Stimulated activated CD4-positive, alpha-beta T cell treated with anti-CD3 and anti-CD28 coated beads, Interleukin-12 subunit alpha, Interleukin-12 subunit beta, amount 100 ng/mL, for 24 hours (primary cell): ENCODE data around the gene CNBD2.
"Not testable (repeated sequence)": the region's sequence is repeated elsewhere in the genome, so short reads cannot be mapped to it uniquely, and the experiment has no call there.

ENCODE experiments used
- DNase-seq, 2 experiments: peaks; one replicate each; pipeline ENCODE4 v3.0.0-alpha.2; 2020; ENCODE audit warnings: low read depth in 2 of 2

The CNBD2 gene

GRCh38 chr20:35974256-35974655 is 5.9 kb downstream of the CNBD2 start:
- no peak for DNase-seq

- DNase-seq, result no peak
These were observed 7.4 kb downstream of the CNBD2 start for GRCh38 chr20:35975576-35976373.

DNA sequence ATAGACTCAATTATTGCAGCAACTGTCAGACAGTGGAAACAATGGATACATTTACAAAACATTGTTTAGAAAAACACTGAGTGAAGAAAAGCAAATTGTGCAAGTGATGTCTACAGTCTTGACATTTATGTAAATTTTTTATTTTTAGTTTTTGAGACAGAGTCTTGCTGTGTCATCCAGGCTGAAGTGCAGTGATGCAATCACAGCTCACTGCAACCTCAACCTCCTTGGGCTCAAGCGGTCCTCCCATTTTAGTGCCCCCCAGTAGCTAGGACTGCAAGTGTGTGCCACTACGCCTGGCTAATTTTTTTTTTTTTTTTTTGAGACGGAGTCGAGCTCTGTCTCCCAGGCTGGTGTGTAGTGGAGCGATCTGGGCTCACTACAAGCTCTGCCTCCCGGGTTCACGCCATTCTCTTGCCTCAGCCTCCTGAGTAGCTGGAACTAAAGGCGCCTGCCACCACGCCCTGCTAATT is 9.7 kb downstream of the CNBD2 start:
- DNase-seq, result no peak

DNA sequence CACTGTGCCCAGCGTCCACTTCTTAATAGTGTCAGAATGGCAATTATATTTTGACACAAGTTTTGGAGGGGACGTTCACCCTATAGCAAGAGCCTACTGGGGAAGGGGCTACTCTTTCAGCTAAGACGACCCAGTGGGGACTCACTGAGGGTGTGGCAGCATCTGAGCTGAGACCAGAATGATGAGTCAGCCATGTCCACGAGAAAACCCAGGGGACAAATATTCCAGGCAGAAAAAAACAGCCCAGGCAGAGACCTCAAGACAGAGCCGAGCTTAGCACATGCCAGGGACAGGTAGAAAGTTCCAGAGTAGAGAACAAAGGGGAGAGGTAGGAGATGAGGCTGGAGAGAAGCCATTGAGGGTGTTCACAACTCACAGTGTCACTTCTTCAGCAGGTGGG is 11.2 kb downstream of the CNBD2 start:
- DNase-seq, result no peak

DNA sequence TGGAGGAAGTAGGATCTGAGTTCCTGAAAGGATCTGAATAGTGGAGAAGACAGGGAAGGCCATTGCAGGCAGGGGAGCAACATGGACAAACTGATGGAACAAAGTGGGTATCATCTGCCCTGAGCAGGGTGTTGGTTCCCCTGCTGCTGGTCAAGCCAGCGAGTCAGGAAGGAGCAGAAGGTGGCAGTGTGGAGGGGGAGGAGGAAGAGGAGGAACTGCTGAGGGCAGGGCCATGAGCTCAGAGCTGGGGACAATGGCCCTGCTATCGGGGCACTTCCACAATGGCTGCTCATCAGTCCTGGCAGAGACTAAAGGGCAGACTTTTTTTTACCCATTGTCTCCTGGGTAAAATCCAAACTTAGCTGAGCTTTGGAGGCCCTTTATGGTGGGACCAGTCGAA is 13.6 kb downstream of the CNBD2 start:
- no peak for DNase-seq

DNA sequence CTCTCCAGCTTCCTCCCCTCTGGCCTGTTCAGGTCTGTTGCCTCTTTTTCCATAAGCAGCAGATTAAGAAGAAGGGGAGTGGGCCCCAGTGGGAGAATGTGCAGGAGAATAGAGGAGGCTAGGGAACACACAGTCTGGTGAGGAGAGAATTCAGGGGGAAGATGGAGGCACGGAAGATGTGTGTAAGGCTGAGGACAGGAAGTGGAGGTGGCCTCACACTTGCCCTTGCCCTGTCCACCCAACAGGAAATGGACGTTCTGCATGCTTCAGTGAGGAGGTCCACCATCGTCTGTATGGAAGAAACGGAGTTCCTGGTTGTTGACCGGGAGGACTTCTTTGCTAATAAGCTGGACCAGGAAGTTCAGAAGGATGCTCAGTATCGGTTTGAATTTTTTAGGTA is 16.0 kb downstream of the CNBD2 start:
- no peak for DNase-seq

GRCh38 chr20:35985806-35986205 is 17.4 kb downstream of the CNBD2 start:
- DNase-seq, result no peak

GRCh38 chr20:35988910-35989463 is 20.6 kb downstream of the CNBD2 start:
- no peak for DNase-seq

- no peak for DNase-seq
These were observed 22.9 kb downstream of the CNBD2 start for GRCh38 chr20:35991142-35991771.

DNA sequence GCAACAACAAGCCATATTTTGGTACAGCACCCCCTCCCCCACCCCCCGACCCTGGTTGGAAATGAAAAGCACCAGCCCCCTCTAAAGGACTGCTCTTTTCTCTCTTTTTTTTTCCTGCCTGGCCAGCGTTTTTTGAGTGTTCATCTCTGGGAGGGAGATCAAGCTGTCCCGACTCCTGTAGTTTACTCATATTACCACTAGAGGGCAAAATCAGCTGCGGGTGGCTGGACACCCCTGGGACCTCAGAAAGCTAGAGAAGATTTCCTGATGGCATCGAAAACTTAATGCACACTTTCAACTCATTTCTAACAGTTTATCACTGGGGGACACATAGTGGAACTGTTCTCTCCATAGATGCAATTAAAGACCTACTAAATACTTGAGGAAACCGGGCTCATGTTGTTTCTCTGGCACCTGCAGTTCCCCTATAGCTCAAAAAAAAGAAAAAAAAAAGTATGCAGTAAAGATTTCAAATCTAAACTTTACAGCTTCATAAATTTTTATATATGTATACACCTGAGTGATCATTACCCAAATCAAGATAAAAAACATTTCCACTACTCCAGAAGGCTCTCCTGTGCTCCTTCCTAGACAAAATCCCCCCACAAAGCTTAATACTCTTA is 24.4 kb downstream of the CNBD2 start:
- DNase-seq, result no peak

- peak; percentile 59 to 77 for DNase-seq
These were observed 26.6 kb downstream of the CNBD2 start for GRCh38 chr20:35994994-35995453.

DNA sequence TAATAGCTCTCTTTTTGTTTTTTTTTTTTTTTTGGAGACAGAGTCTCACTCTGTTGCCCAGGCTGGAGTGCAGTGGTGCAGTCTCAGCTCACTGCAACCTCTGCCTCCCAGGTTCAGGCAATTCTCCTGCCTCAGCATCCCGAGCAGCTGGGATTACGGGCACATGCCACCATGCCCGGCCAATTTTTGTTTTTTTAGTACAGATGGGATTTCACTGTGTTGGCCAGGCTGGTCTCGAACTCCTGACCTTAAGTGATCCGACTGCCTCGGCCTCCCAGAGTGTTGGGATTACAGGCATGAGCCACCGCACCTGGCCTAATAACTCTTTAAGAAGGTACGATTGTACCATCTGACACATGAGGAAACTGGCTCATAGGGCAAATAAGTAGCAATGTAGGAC is 28.1 kb downstream of the CNBD2 start:
- DNase-seq, result not testable (repeated sequence)

DNA sequence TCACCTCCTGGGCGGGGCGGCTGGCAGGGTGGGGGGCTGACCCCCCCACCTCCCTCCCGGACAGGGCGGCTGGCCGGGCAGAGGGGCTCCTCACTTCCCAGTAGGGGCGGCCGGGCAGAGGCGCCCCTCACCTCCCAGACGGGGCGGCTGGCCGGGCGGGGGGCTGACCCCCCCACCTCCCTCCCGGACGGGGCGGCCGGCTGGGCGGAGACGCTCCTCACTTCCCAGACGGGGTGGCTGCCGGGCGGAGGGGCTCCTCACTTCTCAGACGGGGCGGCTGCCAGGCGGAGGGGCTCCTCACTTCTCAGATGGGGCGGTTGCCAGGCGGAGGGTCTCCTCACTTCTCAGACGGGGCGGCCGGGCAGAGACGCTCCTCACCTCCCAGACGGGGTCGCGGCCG is 32.9 kb downstream of the CNBD2 start:
- not testable (repeated sequence) for DNase-seq

GRCh38 chr20:36002855-36003254 is 34.5 kb downstream of the CNBD2 start:
- DNase-seq, result no peak

GRCh38 chr20:36004045-36004444 is 35.7 kb downstream of the CNBD2 start:
- no peak for DNase-seq

- no peak for DNase-seq
These were observed 40.2 kb downstream of the CNBD2 start for GRCh38 chr20:36008461-36009035.

- no peak for DNase-seq
These were observed 41.7 kb downstream of the CNBD2 start for GRCh38 chr20:36010076-36010475.

DNA sequence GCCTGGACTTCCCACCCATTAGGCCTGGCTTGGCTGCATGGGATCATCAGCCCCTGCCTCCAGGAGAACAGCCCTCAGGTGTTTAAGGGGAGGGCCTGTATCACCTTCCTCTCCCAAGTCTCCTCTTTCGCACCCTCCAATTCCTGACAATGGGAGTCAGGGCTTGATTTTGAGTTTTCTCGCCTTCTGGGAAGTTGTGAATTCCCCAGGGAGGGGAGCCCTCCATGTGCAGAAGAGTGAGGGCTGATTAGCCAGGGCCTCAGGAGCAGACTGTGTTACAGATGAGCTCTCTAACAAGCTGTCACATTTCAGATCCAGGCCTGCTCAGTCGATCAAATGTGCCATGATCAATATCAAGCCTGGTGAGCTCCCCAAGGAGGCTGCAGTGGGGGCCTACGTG is 42.4 kb downstream of the CNBD2 start:
- DNase-seq, result no peak

DNA sequence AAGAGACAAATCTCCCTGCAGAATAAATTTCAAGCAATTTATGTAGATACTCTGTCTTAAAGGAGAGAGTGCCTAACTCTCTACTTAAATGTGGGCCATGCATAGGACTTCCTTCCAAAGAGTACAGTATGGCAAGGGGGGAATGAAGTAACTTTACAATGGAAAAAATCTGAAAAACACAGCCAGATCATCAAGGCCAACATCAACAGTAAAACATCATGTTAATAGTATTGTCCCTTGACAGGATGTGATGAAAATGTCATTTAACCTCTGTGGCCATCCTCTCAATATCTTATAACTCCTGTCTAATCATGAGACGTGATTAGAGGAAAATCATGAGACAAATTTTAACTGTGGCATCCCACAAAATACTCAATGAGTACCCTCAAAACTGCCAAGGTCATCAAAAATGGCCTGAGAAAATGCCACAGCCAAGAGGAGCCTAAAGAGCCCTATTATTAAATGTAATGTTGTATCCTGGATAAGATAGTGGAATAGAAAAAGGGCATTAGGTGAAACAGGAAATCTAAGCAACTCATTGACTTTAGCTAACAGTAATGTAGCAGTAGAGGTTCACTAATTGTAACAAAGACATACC is 47.5 kb downstream of the CNBD2 start:
- DNase-seq, result no peak

DNA sequence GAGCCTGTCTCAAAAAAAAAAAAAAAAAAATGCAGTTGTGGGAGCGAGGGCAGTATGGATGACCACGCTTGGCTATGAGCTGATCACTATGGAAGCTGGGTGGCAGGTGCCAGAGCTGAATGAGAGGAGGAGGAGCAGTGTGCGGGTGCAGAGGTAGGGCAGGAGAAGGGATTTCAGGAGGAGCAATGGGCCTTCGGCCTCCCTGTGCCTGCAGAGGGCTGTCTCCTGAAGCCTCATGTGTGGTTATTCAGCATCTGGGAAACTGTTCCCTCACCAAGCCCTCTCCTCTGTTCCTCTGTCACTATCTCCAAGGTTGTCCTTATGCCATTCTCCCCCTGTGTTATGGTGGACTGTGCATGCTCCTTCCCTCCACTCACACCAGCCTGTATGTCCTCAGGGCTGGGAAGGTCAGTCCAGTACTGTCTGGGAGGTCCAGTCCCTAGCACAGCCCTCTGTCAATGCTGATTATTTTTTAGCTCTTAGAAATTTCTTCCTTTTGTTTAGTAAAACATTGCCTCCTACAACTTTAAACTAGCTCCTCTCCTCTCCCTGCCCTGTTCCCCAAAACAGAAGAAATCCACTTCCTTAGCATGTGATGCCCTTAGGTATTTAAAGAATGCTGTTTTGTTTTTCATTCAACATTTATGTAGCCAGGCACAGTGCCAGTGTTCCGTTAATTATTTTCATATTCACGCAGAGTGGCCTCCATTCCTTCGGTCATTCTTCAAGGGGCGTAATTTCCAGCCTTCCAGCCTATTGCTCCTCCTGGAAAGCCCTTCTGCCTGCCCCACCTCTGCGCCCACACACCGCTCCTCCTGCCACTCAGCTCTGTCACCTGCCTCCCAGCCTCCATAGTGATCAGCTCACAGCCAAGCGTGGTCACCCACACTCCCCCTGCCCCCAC is 48.9 kb downstream of the CNBD2 start:
- DNase-seq, result no peak
